HepG2 (cell line): ENCODE measurements around the gene KLHL40. TPM values are rescaled to one million over a fixed set of nuclear protein-coding genes. Genes with fewer than 3 reads are reported as not detected.

Source experiments
- ARID2 ChIP-seq: sonication (generic); formaldehyde crosslinking; IDR thresholded peaks from 2 replicates; pipeline ENCODE4 v1.8.1; 2022; ENCODE audit warnings: mild to moderate bottlenecking, missing genetic modification reagents, borderline replicate concordance
- E2F5 ChIP-seq: sonication (generic); formaldehyde crosslinking; conservative IDR thresholded peaks from 2 replicates; pipeline ENCODE4 v1.4.0; 2020; ENCODE audit warnings: missing genetic modification reagents
- HNRNPK ChIP-seq: fragments of 200-400 bp; formaldehyde crosslinking; IDR thresholded peaks from 2 replicates; pipeline ENCODE4 v1.6.1; 2018; ENCODE audit warnings: low read length, low read depth, moderate library complexity, mild to moderate bottlenecking; ENCODE audit not compliant: poor library complexity, severe bottlenecking
- MBD4 ChIP-seq: IDR thresholded peaks from 2 replicates; pipeline ENCODE4 v1.6.1; 2012; ENCODE audit warnings: low read length, inconsistent platforms, borderline replicate concordance
- MYC ChIP-seq: sonication (generic); formaldehyde crosslinking; IDR thresholded peaks from 2 replicates; pipeline ENCODE4 v1.9.0; 2021; ENCODE audit warnings: missing genetic modification reagents, borderline replicate concordance
- NFE2 ChIP-seq: sonication (generic); formaldehyde crosslinking; IDR thresholded peaks from 2 replicates; pipeline ENCODE4 v1.4.0; 2020; ENCODE audit warnings: missing genetic modification reagents
- SIX4 ChIP-seq: sonication (generic); formaldehyde crosslinking; IDR thresholded peaks from 2 replicates; pipeline ENCODE4 v1.4.0; 2020; ENCODE audit warnings: missing genetic modification reagents
- SNAI1 ChIP-seq: sonication (generic); formaldehyde crosslinking; IDR thresholded peaks from 2 replicates; pipeline ENCODE4 v1.5.0; 2020; ENCODE audit warnings: mild to moderate bottlenecking, missing genetic modification reagents, borderline replicate concordance
- SOX13 ChIP-seq, 3 experiments: fragments of 450-650 bp in 1 of 3; sonication (generic) in 1 of 3; formaldehyde crosslinking in 1 of 3; IDR thresholded peaks in 2 of 3; conservative IDR thresholded peaks in 1 of 3; 2 replicates each; pipeline versions ENCODE4 v1.5.0 to v1.6.1; 2016 to 2020; ENCODE audit warnings: antibody characterized with exemption in 1 of 3, mild to moderate bottlenecking in 1 of 3, missing compliant biosample characterization in 1 of 3, missing genetic modification reagents in 1 of 3, moderate library complexity in 1 of 3
- ZNF282 ChIP-seq: fragments of 450-650 bp; IDR thresholded peaks from 2 replicates; pipeline ENCODE4 v1.6.1; 2018; ENCODE audit not compliant: partially characterized antibody
- ZNF563 ChIP-seq: sonication (generic); formaldehyde crosslinking; IDR thresholded peaks from 2 replicates; pipeline ENCODE4 v1.8.0; 2022; ENCODE audit warnings: mild to moderate bottlenecking, moderate library complexity, missing genetic modification reagents
- ZNF740 ChIP-seq: sonication (generic); formaldehyde crosslinking; IDR thresholded peaks from 2 replicates; pipeline ENCODE4 v1.4.0; 2020; ENCODE audit warnings: missing genetic modification reagents
- ZNF768 ChIP-seq: sonication (generic); formaldehyde crosslinking; IDR thresholded peaks from 2 replicates; pipeline ENCODE4 v1.4.0; 2020; ENCODE audit warnings: missing genetic modification reagents
- ZNF839 ChIP-seq: sonication (generic); formaldehyde crosslinking; IDR thresholded peaks from 2 replicates; pipeline ENCODE4 v1.4.0; 2020; ENCODE audit warnings: missing genetic modification reagents, mild to moderate bottlenecking, borderline replicate concordance
- ZNF841 ChIP-seq: sonication (generic); formaldehyde crosslinking; IDR thresholded peaks from 2 replicates; pipeline ENCODE4 v1.8.1; 2023; ENCODE audit warnings: missing genetic modification reagents, borderline replicate concordance
- ZNF883 ChIP-seq: sonication (generic); formaldehyde crosslinking; IDR thresholded peaks from 2 replicates; pipeline ENCODE4 v1.5.1; 2020; ENCODE audit warnings: mild to moderate bottlenecking, missing genetic modification reagents; ENCODE audit errors: not compliant biosample characterization
- polyA plus RNA-seq, 8 experiments: library from polyadenylated mRNA; depleted of rRNA in 3 of 8; stranded (reverse) in 7 of 8; unstranded in 1 of 8; fragments of >200 nt; fragmentation: Illumina TruSeq in 4 of 8; extraction: Trizol in 4 of 8; gene quantifications; 2 replicates each; pipeline versions ENCODE4 v1.2.1 to v1.2.3, GENCODE V29; 2011 to 2016; ENCODE audit warnings: low read depth in 4 of 8, missing spikeins in 1 of 8, mixed read lengths in 1 of 8; ENCODE audit not compliant: insufficient read depth in 1 of 8
- total RNA-seq, 5 experiments: library from RNA; depleted of rRNA; stranded (reverse); fragments of >200 nt; fragmentation: Illumina TruSeq; extraction: Trizol; gene quantifications; 2 replicates each; pipeline ENCODE4 v1.2.3, GENCODE V29; 2016; ENCODE audit warnings: low read depth in 1 of 5
- TF ChIP-seq, protein P1 (sequence below): sonication (generic); formaldehyde crosslinking; IDR thresholded peaks from 2 replicates; pipeline ENCODE4 v1.5.0; 2020; ENCODE audit warnings: missing genetic modification reagents
- TF ChIP-seq, protein P2 (sequence below): sonication (generic); formaldehyde crosslinking; IDR thresholded peaks from 2 replicates; pipeline ENCODE4 v1.8.0; 2022; ENCODE audit warnings: missing genetic modification reagents, low read depth, mild to moderate bottlenecking, borderline replicate concordance
- TF ChIP-seq, protein P3 (sequence below): sonication (generic); formaldehyde crosslinking; conservative IDR thresholded peaks from 2 replicates; pipeline ENCODE4 v1.4.0; 2020; ENCODE audit warnings: mild to moderate bottlenecking, missing genetic modification reagents, moderate library complexity

The KLHL40 gene
- total and polyA plus RNA-seq, 2 of the 13 experiments (the other 11 are each of a cell fraction or from before 2014, with no cell fraction given) = not detected

GRCh38 chr3:42654331-42655201 is 30.8 kb upstream of the KLHL40 start (continued):
- TF ChIP-seq, protein P1, sequence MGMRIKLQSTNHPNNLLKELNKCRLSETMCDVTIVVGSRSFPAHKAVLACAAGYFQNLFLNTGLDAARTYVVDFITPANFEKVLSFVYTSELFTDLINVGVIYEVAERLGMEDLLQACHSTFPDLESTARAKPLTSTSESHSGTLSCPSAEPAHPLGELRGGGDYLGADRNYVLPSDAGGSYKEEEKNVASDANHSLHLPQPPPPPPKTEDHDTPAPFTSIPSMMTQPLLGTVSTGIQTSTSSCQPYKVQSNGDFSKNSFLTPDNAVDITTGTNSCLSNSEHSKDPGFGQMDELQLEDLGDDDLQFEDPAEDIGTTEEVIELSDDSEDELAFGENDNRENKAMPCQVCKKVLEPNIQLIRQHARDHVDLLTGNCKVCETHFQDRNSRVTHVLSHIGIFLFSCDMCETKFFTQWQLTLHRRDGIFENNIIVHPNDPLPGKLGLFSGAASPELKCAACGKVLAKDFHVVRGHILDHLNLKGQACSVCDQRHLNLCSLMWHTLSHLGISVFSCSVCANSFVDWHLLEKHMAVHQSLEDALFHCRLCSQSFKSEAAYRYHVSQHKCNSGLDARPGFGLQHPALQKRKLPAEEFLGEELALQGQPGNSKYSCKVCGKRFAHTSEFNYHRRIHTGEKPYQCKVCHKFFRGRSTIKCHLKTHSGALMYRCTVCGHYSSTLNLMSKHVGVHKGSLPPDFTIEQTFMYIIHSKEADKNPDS (CRISPR knock-in tag) = no peak
- no peak for TF ChIP-seq ZNF839 (CRISPR knock-in tag)
- TF ChIP-seq ZNF563 (CRISPR knock-in tag) = no peak; the same call in 1 of the 2 replicates
- no peak for TF ChIP-seq NFE2 (CRISPR knock-in tag)
- TF ChIP-seq SOX13 (IDR thresholded peaks at IDR 0.05) = no peak
- 0 out of 4 replicates have a peak, but pooled peaks of 1 of the 2 experiments have one; percentile 13 for TF ChIP-seq SOX13 (CRISPR knock-in tag; conservative IDR thresholded peaks at IDR 0.05 in 1 of 2, IDR thresholded peaks at IDR 0.05 in 1 of 2)
- TF ChIP-seq ZNF841 (CRISPR knock-in tag) = no peak
- 0 out of 2 replicates have a peak, but pooled peaks have one; percentile 28 for TF ChIP-seq SNAI1 (CRISPR knock-in tag)
- TF ChIP-seq ZNF740 (CRISPR knock-in tag) = no peak
- TF ChIP-seq, protein P2, sequence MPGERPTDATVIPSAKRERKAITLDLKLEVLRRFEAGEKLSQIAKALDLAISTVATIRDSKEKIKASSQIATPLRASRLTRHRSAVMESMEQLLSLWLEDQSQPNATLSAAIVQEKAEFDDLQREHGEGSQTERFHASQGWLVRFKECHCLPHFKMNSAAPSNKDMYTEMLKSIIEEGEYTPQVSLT (CRISPR knock-in tag) = no peak
- TF ChIP-seq ZNF768 (CRISPR knock-in tag) = peak; percentile 98
- peak; percentile 72 for TF ChIP-seq ZNF883 (CRISPR knock-in tag)
- TF ChIP-seq MBD4 = no peak
- TF ChIP-seq, protein P3, sequence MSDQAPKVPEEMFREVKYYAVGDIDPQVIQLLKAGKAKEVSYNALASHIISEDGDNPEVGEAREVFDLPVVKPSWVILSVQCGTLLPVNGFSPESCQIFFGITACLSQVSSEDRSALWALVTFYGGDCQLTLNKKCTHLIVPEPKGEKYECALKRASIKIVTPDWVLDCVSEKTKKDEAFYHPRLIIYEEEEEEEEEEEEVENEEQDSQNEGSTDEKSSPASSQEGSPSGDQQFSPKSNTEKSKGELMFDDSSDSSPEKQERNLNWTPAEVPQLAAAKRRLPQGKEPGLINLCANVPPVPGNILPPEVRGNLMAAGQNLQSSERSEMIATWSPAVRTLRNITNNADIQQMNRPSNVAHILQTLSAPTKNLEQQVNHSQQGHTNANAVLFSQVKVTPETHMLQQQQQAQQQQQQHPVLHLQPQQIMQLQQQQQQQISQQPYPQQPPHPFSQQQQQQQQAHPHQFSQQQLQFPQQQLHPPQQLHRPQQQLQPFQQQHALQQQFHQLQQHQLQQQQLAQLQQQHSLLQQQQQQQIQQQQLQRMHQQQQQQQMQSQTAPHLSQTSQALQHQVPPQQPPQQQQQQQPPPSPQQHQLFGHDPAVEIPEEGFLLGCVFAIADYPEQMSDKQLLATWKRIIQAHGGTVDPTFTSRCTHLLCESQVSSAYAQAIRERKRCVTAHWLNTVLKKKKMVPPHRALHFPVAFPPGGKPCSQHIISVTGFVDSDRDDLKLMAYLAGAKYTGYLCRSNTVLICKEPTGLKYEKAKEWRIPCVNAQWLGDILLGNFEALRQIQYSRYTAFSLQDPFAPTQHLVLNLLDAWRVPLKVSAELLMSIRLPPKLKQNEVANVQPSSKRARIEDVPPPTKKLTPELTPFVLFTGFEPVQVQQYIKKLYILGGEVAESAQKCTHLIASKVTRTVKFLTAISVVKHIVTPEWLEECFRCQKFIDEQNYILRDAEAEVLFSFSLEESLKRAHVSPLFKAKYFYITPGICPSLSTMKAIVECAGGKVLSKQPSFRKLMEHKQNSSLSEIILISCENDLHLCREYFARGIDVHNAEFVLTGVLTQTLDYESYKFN = 0 out of 2 replicates have a peak, but pooled peaks have one; percentile 24
- TF ChIP-seq ARID2 (CRISPR knock-in tag) = no peak
- no peak for TF ChIP-seq ZNF282
- TF ChIP-seq E2F5 (CRISPR knock-in tag) = peak; percentile 61
- peak; percentile 70 for TF ChIP-seq HNRNPK
- no peak for TF ChIP-seq SIX4
- peak; percentile 81; the same call in 1 of the 2 replicates for TF ChIP-seq MYC (CRISPR knock-in tag)
